Coronary artery (tissue), 2 donors: Measurements from ENCODE around the gene DOCK4.
A peak's percentile ranks its signal among the peaks of the same experiment; 100 is the strongest.

Experiments
- DNase-seq: peaks from one replicate; pipeline ENCODE4 v3.0.0-alpha.2; 2017; ENCODE audit warnings: low spot score
- H3K27ac ChIP-seq, 2 donors: fragments of 200-600 bp; sonication (generic); one replicate each; pipeline ENCODE4 v1.5.1; 2016 to 2019
- H3K4me3 ChIP-seq: fragments of 200-600 bp; sonication (generic); 2 replicates; pipeline ENCODE4 v1.5.1; 2016; ENCODE audit warnings: mild to moderate bottlenecking, moderate library complexity
- TF ChIP-seq, protein P1 (sequence below): fragments of 200-600 bp; sonication (generic); IDR thresholded peaks from one replicate; pipeline ENCODE4 v1.5.1; 2019; ENCODE audit warnings: antibody characterized with exemption

Gene DOCK4

DNA sequence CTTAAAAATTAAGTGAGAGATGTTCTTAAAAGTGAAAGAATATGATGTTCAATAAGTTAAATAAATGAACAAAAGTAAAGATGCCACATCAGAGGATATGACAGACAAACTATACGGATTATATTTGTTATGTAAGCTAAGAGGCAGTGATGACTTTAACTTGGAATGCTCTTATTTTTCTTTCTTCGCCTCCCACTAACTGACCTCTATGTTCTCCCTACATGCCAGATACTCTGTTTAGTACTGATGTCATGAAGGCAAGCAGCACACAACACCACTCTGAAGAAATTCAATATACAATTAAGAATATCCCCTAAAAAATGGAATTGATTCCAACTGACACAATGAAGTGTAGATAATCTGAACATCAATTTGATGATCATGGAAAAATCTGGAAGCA is 223.4 kb downstream of the DOCK4 start:
- no peak overlapping the region for H3K27ac ChIP-seq
- H3K4me3 ChIP-seq: no peak overlapping the region
- TF ChIP-seq, protein P1, sequence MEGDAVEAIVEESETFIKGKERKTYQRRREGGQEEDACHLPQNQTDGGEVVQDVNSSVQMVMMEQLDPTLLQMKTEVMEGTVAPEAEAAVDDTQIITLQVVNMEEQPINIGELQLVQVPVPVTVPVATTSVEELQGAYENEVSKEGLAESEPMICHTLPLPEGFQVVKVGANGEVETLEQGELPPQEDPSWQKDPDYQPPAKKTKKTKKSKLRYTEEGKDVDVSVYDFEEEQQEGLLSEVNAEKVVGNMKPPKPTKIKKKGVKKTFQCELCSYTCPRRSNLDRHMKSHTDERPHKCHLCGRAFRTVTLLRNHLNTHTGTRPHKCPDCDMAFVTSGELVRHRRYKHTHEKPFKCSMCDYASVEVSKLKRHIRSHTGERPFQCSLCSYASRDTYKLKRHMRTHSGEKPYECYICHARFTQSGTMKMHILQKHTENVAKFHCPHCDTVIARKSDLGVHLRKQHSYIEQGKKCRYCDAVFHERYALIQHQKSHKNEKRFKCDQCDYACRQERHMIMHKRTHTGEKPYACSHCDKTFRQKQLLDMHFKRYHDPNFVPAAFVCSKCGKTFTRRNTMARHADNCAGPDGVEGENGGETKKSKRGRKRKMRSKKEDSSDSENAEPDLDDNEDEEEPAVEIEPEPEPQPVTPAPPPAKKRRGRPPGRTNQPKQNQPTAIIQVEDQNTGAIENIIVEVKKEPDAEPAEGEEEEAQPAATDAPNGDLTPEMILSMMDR: no peak
- DNase-seq: no peak

DNA sequence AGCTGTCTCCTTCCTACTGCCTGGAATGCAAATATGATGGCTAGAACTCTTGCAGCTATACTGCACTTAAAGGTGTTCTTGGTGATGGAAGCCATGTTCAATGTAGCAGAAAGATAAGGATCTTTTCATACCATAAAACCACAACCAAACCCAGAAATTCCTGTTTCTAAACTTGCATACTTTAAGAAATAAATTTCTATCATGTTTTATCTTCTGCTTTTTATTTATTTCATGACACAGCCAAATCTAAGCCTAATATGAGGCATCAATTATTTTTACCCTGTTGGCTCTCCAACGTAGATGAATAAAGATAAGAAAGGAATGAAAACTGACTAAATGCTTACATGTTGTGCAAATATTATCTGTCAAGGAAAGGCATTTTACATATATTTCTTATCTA is 224.1 kb downstream of the DOCK4 start:
- DNase-seq: no peak
- Histone ChIP-seq H3K27ac (no peak overlapping the region), H3K4me3 (no peak overlapping the region)
- TF ChIP-seq, protein P1: no peak

DNA sequence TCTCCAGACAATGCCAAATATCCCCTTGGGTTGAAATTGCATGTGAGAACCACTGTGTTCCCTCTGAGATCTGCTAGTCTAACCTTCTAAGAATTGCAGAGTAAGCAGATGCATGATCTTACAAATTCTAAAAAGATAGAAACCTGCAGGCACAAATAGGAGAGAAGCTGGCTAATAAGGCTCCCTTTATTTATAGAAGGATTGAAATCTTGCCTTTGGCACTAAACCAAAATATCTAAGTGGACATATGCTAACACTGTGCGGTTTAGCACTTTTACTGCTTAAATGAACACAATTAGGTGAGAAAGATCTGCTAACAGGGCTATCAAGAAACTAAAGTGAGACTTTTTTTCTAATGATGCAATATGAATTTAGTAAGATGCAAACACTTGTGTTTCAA is 225.5 kb downstream of the DOCK4 start:
- no peak for DNase-seq

DNA sequence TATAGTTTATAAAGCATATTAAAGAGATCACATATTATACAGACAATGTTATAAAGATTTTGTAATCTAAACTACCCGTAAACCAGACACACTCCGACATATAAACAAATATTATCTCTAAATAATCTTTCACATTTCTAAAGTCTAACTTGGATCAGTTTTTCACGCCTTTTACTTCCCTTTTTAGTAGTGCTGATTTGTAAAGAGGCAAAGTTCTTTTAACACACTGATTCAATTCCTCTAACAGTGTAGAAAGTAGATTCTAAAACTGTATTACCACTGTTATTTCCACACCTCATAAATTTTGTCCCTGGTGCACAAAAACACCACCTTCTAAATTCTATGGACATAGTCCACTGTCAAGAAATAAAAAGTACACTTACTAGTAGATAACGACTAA is 230.9 kb downstream of the DOCK4 start:
- TF ChIP-seq, protein P1: no peak
- Histone ChIP-seq H3K4me3 (no peak overlapping the region), H3K27ac (no peak overlapping the region)
- no peak for DNase-seq

More for the DNA sequence above, 225.5 kb downstream of the DOCK4 start:
- TF ChIP-seq, protein P1: no peak
- Histone ChIP-seq H3K4me3 (no peak overlapping the region), H3K27ac (no peak overlapping the region)

DNA sequence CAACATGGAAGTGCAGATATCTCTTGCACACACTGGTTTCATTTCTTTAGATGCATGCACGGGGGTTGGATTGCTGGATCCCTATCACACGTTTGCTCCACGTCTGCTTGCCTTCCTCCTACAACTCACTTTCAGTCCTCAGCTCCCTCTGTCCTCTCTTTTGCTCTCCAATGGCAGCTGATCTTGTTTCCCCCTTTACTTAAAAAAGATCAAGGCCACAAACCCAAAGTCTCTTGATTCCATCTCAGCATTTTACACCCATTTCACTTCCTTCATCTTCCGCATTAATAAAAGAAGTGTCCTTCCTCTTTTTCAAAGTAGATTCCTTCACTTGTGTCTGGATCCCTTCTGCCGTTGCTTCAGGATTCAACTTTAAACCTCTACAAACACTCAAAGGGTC is 245.2 kb downstream of the DOCK4 start:
- DNase-seq: no peak
- Histone ChIP-seq H3K27ac (no peak overlapping the region), H3K4me3 (no peak overlapping the region)
- TF ChIP-seq, protein P1: no peak

DNA sequence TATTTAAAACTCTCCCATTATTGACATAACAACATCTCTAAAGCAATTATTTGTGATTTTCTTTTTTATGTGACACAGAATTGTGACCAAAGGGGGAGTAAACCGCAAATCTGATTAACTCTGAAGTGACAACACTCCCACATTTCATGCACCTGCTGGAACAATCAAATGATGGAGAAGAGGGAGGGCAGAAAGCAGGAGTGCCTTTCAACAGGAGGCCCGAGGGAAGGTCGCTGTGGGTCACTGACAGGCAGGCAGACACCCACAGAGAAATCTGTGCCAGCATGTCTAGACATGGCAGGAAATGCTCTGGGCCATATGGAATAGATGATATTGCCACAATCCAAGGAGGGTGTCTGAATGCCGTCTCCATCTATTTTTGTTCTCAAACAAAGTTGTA is 247.3 kb downstream of the DOCK4 start:
- TF ChIP-seq, protein P1: no peak
- no peak overlapping the region for H3K27ac ChIP-seq
- DNase-seq: no peak
- H3K4me3 ChIP-seq: peak overlapping the region; percentile 15

DNA sequence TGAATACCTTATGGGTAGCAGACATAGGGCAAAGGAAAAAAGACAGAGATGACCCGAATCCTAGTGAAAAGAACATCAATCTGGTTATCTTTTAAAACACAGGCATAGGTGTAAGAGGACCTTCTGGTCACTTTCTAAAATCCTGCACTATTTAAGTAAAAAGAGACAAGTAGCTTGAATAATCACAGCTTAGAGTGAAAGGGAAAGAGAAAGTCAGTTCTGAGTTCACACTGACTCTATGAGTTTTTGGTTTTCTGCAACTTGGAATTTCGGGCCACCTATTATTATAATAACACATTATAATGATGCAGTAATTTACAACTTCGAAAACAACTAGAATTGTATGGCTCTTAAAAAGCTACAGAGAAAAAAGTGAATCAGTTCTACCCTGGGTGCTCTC is 247.8 kb downstream of the DOCK4 start:
- H3K27ac ChIP-seq: no peak overlapping the region
- TF ChIP-seq, protein P1: no peak
- H3K4me3 ChIP-seq: no peak overlapping the region
- DNase-seq: no peak
